IPS-11a (cell line): ENCODE results near the gene RFPL3.
"Not testable (repeated sequence)": the region's sequence is repeated elsewhere in the genome, so short reads cannot be mapped to it uniquely, and the experiment has no call there.

ENCODE experiments used
- H3K4me3 ChIP-seq: one replicate; pipeline ENCODE4 v1.5.1; 2013; ENCODE audit warnings: low read depth, low read length, control low read depth

RFPL3 gene

GRCh38 chr22:32352681-32353080 is 5.0 kb upstream of the RFPL3 start:
- no peak overlapping the region for H3K4me3 ChIP-seq

DNA sequence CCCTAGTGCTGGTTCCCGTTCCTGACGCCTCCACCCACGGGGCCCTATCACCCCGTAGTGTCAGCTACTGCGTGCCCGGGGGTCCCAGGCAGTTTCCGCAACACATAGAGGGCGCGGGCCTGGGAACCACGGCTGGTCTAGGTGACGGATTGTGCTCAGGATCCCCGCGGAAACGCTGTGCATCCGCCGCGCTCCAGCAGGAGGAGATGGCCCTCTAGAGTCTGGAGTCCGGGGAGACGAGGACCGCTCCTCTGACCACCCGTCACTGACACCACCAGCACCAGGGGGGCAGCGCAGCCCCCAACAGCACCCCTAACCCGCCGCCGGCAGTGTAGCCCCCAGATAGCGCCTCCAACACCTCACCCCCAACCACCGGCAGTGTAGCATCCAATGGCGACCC is 4.4 kb upstream of the RFPL3 start:
- no peak overlapping the region for H3K4me3 ChIP-seq

DNA sequence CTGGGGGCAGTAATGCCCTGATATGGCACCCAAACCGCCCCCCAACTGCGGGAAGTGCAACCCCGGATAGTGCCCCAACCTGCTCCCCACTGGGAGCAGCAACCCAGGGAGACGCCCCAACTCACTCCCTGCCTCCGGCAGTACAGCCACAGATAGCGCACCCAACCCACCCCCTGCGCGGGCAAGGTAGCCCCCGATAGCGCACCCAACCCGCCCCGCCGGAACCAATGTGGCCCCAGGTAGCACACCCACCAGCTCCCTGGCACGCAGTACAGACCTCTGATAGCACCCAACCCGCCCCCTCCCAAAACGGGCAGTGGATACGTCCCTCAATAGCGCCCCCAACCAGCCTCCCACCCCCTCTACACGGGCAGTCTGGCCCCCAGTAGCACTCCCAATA is 3.8 kb upstream of the RFPL3 start:
- no peak overlapping the region for H3K4me3 ChIP-seq

- H3K4me3 ChIP-seq = no peak overlapping the region
Measured at GRCh38 chr22:32354360-32355351, 3.0 kb upstream of the RFPL3 start.

- H3K4me3 ChIP-seq = no peak overlapping the region
Measured at GRCh38 chr22:32355760-32356159, 1.9 kb upstream of the RFPL3 start.

GRCh38 chr22:32360096-32360495 is 2.4 kb downstream of the RFPL3 start:
- H3K4me3 ChIP-seq = not testable (repeated sequence)

DNA sequence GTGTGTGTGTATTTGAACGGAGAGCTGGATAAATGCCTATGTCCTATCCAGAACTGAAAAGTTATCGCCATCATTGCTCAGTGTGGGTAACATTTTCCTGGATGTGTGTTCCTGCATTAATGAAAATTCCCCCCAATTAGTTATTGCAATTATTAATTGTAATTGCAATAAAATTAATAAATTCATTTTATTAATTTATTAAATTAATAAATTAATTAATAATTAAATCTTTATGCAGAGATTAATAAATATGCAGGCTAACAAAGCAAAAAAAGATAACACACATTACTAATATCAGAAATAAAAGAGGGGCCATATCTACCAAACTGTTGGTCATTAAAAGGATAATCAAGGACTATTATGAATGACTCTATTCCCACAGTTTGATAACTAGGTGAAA is 3.6 kb downstream of the RFPL3 start:
- H3K4me3 ChIP-seq = no peak overlapping the region

GRCh38 chr22:32364210-32364609 is 6.5 kb downstream of the RFPL3 start:
- H3K4me3 ChIP-seq = no peak overlapping the region

- H3K4me3 ChIP-seq = no peak overlapping the region
Measured at GRCh38 chr22:32375678-32376450, 18.2 kb downstream of the RFPL3 start.

GRCh38 chr22:32376681-32377080 is 19.0 kb downstream of the RFPL3 start:
- no peak overlapping the region for H3K4me3 ChIP-seq

DNA sequence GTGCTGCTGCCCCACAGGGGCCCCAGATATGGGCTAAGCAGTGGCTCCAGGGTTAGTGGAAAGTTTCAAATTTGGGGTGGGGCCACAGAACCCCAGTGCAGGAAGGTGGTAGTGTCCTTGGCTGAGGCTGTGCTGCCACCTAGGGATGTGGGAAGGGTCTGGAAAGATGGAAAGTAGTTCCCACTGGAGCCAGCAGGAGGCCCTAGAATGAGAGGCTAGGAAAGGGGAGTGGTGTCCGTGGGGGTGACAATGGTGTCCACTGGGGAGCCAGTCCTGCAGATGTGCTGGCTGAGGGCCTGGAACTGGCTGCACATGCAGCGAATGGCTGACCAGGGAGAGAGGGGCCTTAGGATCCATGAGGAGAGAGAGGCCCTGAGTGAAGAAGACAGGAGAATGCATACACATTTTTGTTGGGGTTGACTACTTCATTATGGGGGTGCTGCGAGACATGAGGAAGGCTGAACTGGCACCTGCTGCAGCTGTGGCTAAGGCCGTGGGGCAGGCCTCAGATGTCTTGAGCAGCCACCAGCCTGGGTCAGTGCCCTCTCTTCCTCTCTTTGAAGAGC is 21.1 kb downstream of the RFPL3 start:
- no peak overlapping the region for H3K4me3 ChIP-seq

DNA sequence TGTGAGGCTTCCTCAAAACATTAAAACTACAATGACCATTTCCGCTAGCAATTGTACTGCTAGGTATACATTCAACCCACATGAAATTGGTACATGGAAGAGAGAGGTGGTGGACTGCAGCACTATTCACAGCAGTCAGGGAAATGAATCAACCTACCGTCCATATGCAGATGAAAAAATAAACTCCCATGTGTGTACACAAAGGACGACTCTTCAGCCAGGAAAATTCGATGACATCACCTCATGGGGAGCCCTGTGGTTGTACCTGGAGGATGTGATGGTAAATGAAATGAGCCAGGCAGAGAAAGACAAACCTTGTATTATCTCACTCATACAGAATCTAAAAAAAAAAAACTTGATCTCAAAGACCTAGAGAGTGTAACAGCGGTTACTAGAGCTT is 23.3 kb downstream of the RFPL3 start:
- no peak overlapping the region for H3K4me3 ChIP-seq

DNA sequence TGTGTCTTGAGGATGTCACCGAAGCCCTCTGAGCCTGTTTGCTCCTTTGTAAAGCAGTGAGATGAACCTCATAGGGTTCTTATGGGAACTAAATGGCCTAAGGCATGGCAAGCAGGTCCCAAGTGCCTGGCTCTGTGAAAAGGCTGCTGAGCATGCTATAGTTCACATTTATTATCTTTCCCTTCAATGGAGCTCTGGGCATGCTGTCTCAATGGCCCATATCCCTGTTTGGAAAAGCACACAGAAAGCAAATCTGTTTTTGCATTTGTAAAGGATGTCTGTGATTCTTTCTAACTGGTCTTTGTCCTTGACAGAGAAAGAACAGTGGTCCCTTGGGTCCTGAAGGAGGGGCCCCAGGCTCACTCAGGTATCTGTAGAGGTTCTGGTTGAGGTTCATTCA is 28.0 kb downstream of the RFPL3 start:
- H3K4me3 ChIP-seq = no peak overlapping the region

- H3K4me3 ChIP-seq = no peak overlapping the region
Measured at GRCh38 chr22:32389685-32390084, 32.0 kb downstream of the RFPL3 start.

DNA sequence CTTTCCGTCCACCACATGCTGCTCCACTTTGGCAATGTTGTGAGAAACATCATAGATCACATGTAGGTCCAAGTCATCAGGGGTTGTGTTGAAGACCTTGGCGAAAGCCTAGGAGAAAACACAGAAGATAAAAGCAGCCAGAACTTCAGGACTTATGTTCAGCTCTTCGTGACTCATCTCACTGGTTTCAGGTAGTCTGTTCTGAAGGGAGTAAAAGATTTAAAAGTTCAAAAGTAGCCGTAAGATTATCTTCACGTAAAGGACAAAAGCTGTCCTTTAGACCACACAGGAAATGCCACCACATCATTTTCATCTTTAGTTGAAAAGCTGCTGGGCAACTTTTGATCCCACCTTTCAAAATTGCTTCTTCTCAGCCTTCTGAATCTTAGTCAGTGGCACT is 37.4 kb downstream of the RFPL3 start:
- H3K4me3 ChIP-seq = no peak overlapping the region

- no peak overlapping the region for H3K4me3 ChIP-seq
Measured at GRCh38 chr22:32396255-32396654, 38.6 kb downstream of the RFPL3 start.

GRCh38 chr22:32396746-32397145 is 39.1 kb downstream of the RFPL3 start:
- H3K4me3 ChIP-seq = no peak overlapping the region

DNA sequence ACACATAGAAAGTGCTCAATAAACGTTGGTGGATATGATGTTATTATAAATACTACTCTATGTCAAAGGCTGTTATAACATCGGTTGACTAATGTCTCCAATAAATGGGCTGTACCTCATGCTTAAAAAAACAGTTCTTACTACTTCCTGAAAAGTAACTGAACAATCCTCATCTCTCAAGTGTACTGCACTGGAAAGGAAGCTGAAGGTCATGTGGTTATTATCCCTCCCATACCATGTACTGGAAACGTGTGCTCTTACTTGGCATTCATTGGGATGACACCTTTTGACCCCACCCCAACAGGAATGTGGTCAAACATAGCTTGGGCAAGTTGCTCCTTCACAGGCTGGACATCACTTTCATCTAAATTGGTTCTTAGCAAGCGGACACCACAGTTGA is 43.8 kb downstream of the RFPL3 start:
- no peak overlapping the region for H3K4me3 ChIP-seq

DNA sequence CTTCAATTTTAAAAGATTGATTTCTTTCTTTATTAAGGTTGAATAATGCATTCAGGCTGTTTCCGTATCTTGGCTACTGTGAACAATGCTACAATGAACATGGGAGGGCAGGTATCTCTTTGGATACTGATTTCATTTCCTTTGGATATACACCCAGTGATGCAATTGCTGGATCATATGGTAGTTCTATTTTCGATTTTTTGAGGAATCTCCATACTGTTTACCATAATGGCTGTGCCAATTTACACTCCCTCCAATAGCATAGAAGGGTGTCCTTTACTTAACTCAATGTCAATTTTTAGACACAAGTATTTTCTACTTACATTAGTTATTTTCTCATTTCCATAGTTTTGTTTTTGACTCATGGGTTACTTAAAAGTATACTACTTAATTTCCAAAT is 46.4 kb downstream of the RFPL3 start:
- H3K4me3 ChIP-seq = no peak overlapping the region

DNA sequence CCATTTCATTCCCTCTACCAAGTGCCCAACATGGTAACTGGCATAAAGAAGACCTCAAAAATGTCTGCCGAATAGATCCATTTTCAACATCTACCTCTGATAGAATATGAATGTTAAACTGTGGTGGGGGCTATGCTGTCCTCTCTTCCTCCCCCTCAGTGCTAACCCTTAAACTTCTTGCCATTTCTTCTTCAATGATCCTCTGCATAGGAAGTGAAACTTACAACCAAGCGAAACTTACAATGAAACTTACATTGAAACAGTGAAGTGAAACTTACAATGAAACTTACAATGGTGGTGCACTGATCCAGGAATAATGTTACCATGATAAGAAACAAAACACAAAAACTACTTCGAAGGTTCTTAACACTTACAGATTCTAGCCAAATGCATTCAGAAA is 49.6 kb downstream of the RFPL3 start:
- no peak overlapping the region for H3K4me3 ChIP-seq

GRCh38 chr22:32407936-32408335 is 50.3 kb downstream of the RFPL3 start:
- H3K4me3 ChIP-seq = no peak overlapping the region

DNA sequence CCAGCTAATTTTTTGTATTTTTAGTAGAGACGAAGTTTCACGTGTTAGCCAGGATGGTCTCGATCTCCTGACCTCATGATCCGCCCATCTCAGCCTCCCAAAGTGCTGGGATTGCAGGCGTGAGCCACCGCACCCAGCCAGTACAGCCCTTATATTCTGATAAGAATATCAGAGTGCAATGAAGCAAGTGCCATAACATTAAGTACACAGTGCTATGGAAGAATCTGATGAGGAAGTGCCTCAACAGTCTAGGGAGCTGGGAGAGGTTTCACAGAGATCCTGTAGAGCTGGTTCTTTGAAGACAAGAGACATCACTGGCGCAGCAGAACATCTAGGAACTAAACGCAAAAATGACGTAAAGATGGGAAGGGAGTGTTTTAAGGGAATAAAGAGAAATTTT is 52.3 kb downstream of the RFPL3 start:
- no peak overlapping the region for H3K4me3 ChIP-seq
